ENCODE measurements around the gene PAPPA.

PAPPA gene

DNA sequence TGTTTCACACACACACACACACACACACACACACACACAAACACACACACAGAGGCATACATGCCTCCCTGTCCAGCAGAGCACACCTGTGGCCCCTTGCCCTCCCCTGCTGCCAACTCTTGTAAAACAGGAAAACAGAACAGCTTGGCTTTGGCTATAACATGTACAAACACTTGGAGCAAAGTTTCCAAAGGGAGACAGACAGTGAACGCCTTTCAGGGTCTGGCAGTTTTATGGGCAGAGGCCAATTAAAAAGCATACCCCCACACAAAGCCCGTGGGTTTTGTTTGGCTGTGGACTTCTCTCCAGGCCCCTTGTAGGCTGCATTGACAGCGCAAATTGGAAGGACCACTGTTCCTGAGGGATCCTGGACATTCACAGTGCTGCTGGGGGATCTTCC lies 265.6 kb downstream of the PAPPA start:
- Histone ChIP-seq H3K9ac (ENCODE audit: low read length) (no peak overlapping the region), H3K56ac (ENCODE audit: low read length) (no peak overlapping the region), H4K5ac (ENCODE audit: low read length) (no peak overlapping the region), H3K79me2 (ENCODE audit: control insufficient read depth, insufficient read depth, low read length) (no peaks in the 10 kb centered on the region), H3K4me2 (ENCODE audit: low read length) (no peak overlapping the region), H3K4me3 (ENCODE audit: low read length) (no peak overlapping the region), H3K27ac (ENCODE audit: low read depth, low read length) (no peak overlapping the region), H3K27me3 (ENCODE audit: insufficient read depth, low read length, poor library complexity) (no peaks in the 10 kb centered on the region), H2BK120ac (ENCODE audit: low read depth, low read length) (no peak overlapping the region), H2BK5ac (ENCODE audit: low read length) (no peak overlapping the region), H4K8ac (ENCODE audit: low read depth, low read length) (no peak overlapping the region), H2BK15ac (replicated peaks; ENCODE audit: low read depth) (no peak overlapping the region), H3K4me1 (ENCODE audit: control insufficient read depth, low read depth, low read length) (no peaks in the 10 kb centered on the region), H3K36me3 (ENCODE audit: control insufficient read depth, insufficient read depth, low read length) (no peaks in the 10 kb centered on the region), H3K23ac (ENCODE audit: low read length) (no peak overlapping the region), H2AK5ac (ENCODE audit: low read length) (no peak overlapping the region), H3K18ac (ENCODE audit: low read length) (no peak overlapping the region), H3K79me1 (ENCODE audit: low read length) (no peaks in the 10 kb centered on the region), H3K4ac (ENCODE audit: low read depth, low read length) (no peak overlapping the region)
- DNase-seq, result no peak
- no CpG with 5 or more reads among the region's 3 CpGs for WGBS (ENCODE audit: extremely low coverage, insufficient coverage, low lambda C conversion rate)

DNA sequence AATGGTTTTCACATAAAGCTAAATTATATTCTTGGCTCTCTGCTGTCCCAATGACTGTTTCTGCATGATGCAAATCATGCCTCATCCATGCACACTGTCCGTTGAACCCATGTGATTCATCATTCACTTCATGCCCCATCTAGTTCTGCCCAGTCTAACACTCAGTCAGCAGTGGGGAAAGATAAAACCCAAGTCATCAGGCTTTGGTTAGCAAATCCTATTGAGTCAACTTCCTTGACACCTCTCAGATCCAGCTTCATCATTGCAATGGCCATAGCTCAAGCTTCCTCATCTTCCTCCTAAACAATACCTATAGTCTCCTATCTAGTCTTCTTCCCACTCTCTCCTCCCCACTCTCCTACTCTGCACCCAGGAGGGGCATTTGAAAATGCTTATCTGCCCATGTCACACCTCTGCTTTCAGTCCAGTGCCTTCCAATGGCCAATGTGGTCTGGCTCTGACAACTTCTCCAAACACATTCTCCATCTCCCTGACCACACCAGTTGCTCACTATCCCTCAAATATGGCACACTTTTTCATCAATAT lies 267.5 kb downstream of the PAPPA start:
- Histone ChIP-seq H3K27me3 (ENCODE audit: insufficient read depth, low read length, poor library complexity) (no peaks in the 10 kb centered on the region), H3K27ac (ENCODE audit: low read depth, low read length) (no peak overlapping the region), H3K36me3 (ENCODE audit: control insufficient read depth, insufficient read depth, low read length) (no peaks in the 10 kb centered on the region), H3K18ac (ENCODE audit: low read length) (no peak overlapping the region), H3K4me2 (ENCODE audit: low read length) (no peak overlapping the region), H3K23ac (ENCODE audit: low read length) (no peak overlapping the region), H2AK5ac (ENCODE audit: low read length) (no peak overlapping the region), H2BK15ac (replicated peaks; ENCODE audit: low read depth) (no peak overlapping the region), H3K9ac (ENCODE audit: low read length) (no peak overlapping the region), H4K5ac (ENCODE audit: low read length) (no peak overlapping the region), H3K4ac (ENCODE audit: low read depth, low read length) (no peak overlapping the region), H2BK120ac (ENCODE audit: low read depth, low read length) (no peak overlapping the region), H4K8ac (ENCODE audit: low read depth, low read length) (no peak overlapping the region), H3K56ac (ENCODE audit: low read length) (no peak overlapping the region), H3K4me3 (ENCODE audit: low read length) (no peak overlapping the region), H3K79me1 (ENCODE audit: low read length) (no peaks in the 10 kb centered on the region), H3K4me1 (ENCODE audit: control insufficient read depth, low read depth, low read length) (no peaks in the 10 kb centered on the region), H2BK5ac (ENCODE audit: low read length) (no peak overlapping the region), H3K79me2 (ENCODE audit: control insufficient read depth, insufficient read depth, low read length) (no peaks in the 10 kb centered on the region)
- WGBS (ENCODE audit: extremely low coverage, insufficient coverage, low lambda C conversion rate), result no CpG with 5 or more reads among the region's 1 CpG
- DNase-seq, result no peak

DNA sequence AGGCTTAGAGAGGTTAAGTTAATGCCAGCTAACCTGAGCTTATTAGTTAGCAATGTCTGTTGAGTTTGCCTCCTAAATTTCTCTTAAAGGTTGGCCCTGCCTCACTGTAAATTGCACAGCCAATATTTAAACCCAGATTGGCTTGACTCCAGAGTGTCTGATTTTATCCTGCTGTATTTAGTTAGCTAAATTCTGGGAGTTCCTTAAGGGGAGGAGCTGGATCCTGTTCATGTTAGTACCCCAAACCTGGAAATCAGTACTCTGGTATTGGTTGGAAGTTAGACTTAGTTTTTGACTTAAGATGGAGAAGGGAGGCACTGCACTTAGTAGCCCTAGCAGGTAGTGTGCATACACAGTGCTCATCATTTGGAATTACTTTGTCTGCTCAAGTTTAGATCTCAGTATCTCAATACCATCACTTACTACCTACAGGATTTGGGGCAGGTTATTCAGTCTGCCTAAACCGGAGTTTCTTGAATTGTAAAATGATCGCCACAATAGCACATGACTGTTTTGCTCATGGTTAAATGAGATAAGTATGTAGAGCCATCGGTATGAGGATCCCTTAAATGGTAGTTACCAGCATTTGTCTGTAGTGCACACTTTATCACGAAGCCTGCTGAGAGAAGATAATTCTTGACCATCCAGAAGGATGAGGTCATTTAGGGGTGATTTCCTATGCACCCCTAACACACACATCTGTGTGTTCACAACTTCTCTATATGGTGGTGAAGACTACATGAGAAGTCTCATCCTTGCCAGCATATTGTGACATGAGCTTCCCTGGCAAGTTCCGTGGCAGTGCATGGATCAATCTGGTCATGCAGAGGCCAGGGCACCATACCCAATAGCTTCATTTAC lies 268.8 kb downstream of the PAPPA start:
- no peak overlapping the region for H2BK15ac ChIP-seq (replicated peaks; ENCODE audit: low read depth)

DNA sequence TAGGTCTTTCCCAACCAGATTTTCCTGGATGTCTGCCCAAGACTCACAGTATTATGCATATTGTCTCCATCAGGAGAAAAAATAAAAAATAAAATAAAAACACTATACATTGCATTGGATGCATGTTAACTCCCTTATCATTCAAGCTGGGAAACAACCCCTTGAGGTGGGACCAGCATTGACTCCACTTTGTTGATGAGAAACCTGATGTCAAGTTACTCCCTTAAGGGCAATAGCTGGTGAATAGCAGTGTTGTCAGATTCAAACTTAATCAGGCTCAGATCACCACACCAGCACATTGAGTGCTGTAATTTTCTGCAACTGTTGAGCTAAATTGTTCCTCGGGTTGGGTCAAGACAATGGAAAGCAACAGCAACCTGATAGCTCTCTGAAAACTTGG lies 269.6 kb downstream of the PAPPA start:
- no peak overlapping the region for H3K23ac ChIP-seq (ENCODE audit: low read length)
- H2AK5ac ChIP-seq (ENCODE audit: low read length), result no peak overlapping the region
- no peak overlapping the region for H4K8ac ChIP-seq (ENCODE audit: low read depth, low read length)
- H3K4me2 ChIP-seq (ENCODE audit: low read length), result no peak overlapping the region
- DNase-seq, result no peak
- H3K56ac ChIP-seq (ENCODE audit: low read length), result no peak overlapping the region
- no peak overlapping the region for H3K4ac ChIP-seq (ENCODE audit: low read depth, low read length)
- H3K27ac ChIP-seq (ENCODE audit: low read depth, low read length), result no peak overlapping the region
- H2BK120ac ChIP-seq (ENCODE audit: low read depth, low read length), result no peak overlapping the region
- H3K18ac ChIP-seq (ENCODE audit: low read length), result no peak overlapping the region
- no CpG with 5 or more reads among the region's 1 CpG for WGBS (ENCODE audit: extremely low coverage, insufficient coverage, low lambda C conversion rate)
- no peak overlapping the region for H3K9ac ChIP-seq (ENCODE audit: low read length)
- no peaks in the 10 kb centered on the region for H3K79me1 ChIP-seq (ENCODE audit: low read length)
- no peaks in the 10 kb centered on the region for H3K4me1 ChIP-seq (ENCODE audit: control insufficient read depth, low read depth, low read length)
- no peaks in the 10 kb centered on the region for H3K36me3 ChIP-seq (ENCODE audit: control insufficient read depth, insufficient read depth, low read length)
- H2BK5ac ChIP-seq (ENCODE audit: low read length), result no peak overlapping the region
- H2BK15ac ChIP-seq (replicated peaks; ENCODE audit: low read depth), result no peak overlapping the region
- H3K79me2 ChIP-seq (ENCODE audit: control insufficient read depth, insufficient read depth, low read length), result no peaks in the 10 kb centered on the region
- H3K27me3 ChIP-seq (ENCODE audit: insufficient read depth, low read length, poor library complexity), result no peaks in the 10 kb centered on the region
- no peak overlapping the region for H4K5ac ChIP-seq (ENCODE audit: low read length)
- H3K4me3 ChIP-seq (ENCODE audit: low read length), result no peak overlapping the region

More for the DNA sequence above, 268.8 kb downstream of the PAPPA start:
- H3K18ac ChIP-seq (ENCODE audit: low read length), result no peak overlapping the region
- no peak overlapping the region for H3K23ac ChIP-seq (ENCODE audit: low read length)
- H3K56ac ChIP-seq (ENCODE audit: low read length), result no peak overlapping the region
- H3K36me3 ChIP-seq (ENCODE audit: control insufficient read depth, insufficient read depth, low read length), result no peaks in the 10 kb centered on the region
- H2BK5ac ChIP-seq (ENCODE audit: low read length), result no peak overlapping the region
- H3K4me2 ChIP-seq (ENCODE audit: low read length), result no peak overlapping the region
- H3K79me1 ChIP-seq (ENCODE audit: low read length), result no peaks in the 10 kb centered on the region
- no peak overlapping the region for H2BK120ac ChIP-seq (ENCODE audit: low read depth, low read length)
- no peak for DNase-seq
- H3K27ac ChIP-seq (ENCODE audit: low read depth, low read length), result no peak overlapping the region
- H3K4me3 ChIP-seq (ENCODE audit: low read length), result no peak overlapping the region
- H3K4me1 ChIP-seq (ENCODE audit: control insufficient read depth, low read depth, low read length), result no peaks in the 10 kb centered on the region
- no peaks in the 10 kb centered on the region for H3K27me3 ChIP-seq (ENCODE audit: insufficient read depth, low read length, poor library complexity)
- H3K4ac ChIP-seq (ENCODE audit: low read depth, low read length), result no peak overlapping the region
- H3K79me2 ChIP-seq (ENCODE audit: control insufficient read depth, insufficient read depth, low read length), result no peaks in the 10 kb centered on the region
- H3K9ac ChIP-seq (ENCODE audit: low read length), result no peak overlapping the region
- WGBS (ENCODE audit: extremely low coverage, insufficient coverage, low lambda C conversion rate), result no CpG with 5 or more reads among the region's 5 CpGs
- no peak overlapping the region for H2AK5ac ChIP-seq (ENCODE audit: low read length)
- no peak overlapping the region for H4K5ac ChIP-seq (ENCODE audit: low read length)
- no peak overlapping the region for H4K8ac ChIP-seq (ENCODE audit: low read depth, low read length)

DNA sequence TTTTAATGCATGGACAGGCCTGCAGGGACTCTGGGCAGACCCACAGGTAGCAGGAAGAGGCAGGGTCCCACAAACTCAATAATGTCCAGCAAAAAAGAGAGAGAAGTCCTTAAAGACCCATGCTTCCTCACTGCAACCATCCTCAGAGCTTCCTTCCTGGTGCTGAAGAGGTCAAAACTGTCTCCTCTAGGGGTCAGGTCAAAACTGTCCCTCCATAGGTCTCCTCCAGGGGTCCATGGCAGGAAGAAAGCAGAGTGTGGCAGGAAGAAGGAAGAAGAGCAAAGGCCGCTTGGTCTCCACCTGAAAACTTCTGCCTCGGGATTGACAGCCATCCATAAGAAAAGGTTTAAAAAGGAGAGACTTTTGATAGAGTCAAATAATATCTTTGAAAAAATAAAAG lies 271.7 kb downstream of the PAPPA start:
- no peaks in the 10 kb centered on the region for H3K36me3 ChIP-seq (ENCODE audit: control insufficient read depth, insufficient read depth, low read length)
- H3K27me3 ChIP-seq (ENCODE audit: insufficient read depth, low read length, poor library complexity), result no peaks in the 10 kb centered on the region
- no peak overlapping the region for H2BK5ac ChIP-seq (ENCODE audit: low read length)
- H2BK120ac ChIP-seq (ENCODE audit: low read depth, low read length), result no peak overlapping the region
- no peaks in the 10 kb centered on the region for H3K79me2 ChIP-seq (ENCODE audit: control insufficient read depth, insufficient read depth, low read length)
- no peak for DNase-seq
- H3K23ac ChIP-seq (ENCODE audit: low read length), result no peak overlapping the region
- H3K18ac ChIP-seq (ENCODE audit: low read length), result no peak overlapping the region
- no peak overlapping the region for H3K27ac ChIP-seq (ENCODE audit: low read depth, low read length)
- no peak overlapping the region for H3K56ac ChIP-seq (ENCODE audit: low read length)
- H2AK5ac ChIP-seq (ENCODE audit: low read length), result no peak overlapping the region
- H4K5ac ChIP-seq (ENCODE audit: low read length), result no peak overlapping the region
- H3K4me1 ChIP-seq (ENCODE audit: control insufficient read depth, low read depth, low read length), result no peaks in the 10 kb centered on the region
- no peak overlapping the region for H3K9ac ChIP-seq (ENCODE audit: low read length)
- H3K4me3 ChIP-seq (ENCODE audit: low read length), result no peak overlapping the region
- H2BK15ac ChIP-seq (replicated peaks; ENCODE audit: low read depth), result no peak overlapping the region
- no peak overlapping the region for H4K8ac ChIP-seq (ENCODE audit: low read depth, low read length)
- no peaks in the 10 kb centered on the region for H3K79me1 ChIP-seq (ENCODE audit: low read length)
- no peak overlapping the region for H3K4me2 ChIP-seq (ENCODE audit: low read length)
- WGBS (ENCODE audit: extremely low coverage, insufficient coverage, low lambda C conversion rate), result no CpG with 5 or more reads among the region's 2 CpGs
- no peak overlapping the region for H3K4ac ChIP-seq (ENCODE audit: low read depth, low read length)

Measured in mesendoderm (in vitro differentiated cells).